ENCODE data around the gene CCDC152.

The CCDC152 gene

GRCh38 chr5:42830924-42831323, 74.3 kb downstream of the CCDC152 start:
- TF ChIP-seq, protein P1, sequence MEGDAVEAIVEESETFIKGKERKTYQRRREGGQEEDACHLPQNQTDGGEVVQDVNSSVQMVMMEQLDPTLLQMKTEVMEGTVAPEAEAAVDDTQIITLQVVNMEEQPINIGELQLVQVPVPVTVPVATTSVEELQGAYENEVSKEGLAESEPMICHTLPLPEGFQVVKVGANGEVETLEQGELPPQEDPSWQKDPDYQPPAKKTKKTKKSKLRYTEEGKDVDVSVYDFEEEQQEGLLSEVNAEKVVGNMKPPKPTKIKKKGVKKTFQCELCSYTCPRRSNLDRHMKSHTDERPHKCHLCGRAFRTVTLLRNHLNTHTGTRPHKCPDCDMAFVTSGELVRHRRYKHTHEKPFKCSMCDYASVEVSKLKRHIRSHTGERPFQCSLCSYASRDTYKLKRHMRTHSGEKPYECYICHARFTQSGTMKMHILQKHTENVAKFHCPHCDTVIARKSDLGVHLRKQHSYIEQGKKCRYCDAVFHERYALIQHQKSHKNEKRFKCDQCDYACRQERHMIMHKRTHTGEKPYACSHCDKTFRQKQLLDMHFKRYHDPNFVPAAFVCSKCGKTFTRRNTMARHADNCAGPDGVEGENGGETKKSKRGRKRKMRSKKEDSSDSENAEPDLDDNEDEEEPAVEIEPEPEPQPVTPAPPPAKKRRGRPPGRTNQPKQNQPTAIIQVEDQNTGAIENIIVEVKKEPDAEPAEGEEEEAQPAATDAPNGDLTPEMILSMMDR (IDR thresholded peaks at IDR 0.05; ENCODE audit: unreplicated experiment in 3 of 3) = no peak
- Mint-ChIP-seq H3K36me3 (ENCODE audit: low read depth) (no peaks in the 10 kb centered on the region), H3K9me3 (peaks cover 12% of the 10 kb centered on the region), H3K27ac (peak overlapping the region in 2 of 3 experiments; percentile 4 to 24), H3K4me3 (no peak overlapping the region), H3K27me3 (ENCODE audit: low read depth) (no peaks in the 10 kb centered on the region), H3K4me1 (peaks cover 27% of the 10 kb centered on the region)

DNA sequence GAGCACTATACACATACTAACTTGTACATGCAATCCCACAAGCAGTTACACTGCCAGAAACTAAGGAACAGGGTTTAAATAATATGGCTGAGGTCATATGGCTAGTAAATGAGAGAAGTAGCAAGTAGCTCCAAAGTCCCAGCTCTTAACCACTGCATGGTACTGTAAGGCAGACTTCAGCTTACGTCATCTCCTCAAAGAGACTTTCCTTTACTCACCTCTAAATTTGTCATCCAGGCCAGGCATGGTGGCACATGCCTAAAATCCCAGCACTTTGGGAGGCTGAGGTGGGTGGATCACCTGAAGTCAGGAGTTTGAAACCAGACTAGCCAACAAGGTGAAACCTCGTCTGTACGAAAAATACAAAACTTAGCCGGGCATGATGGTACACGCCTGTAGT, 75.4 kb downstream of the CCDC152 start:
- Mint-ChIP-seq H3K27ac (no peak overlapping the region), H3K4me1 (peaks cover 23% of the 10 kb centered on the region), H3K27me3 (ENCODE audit: low read depth) (no peaks in the 10 kb centered on the region), H3K36me3 (ENCODE audit: low read depth) (no peaks in the 10 kb centered on the region), H3K9me3 (peaks cover 12% of the 10 kb centered on the region), H3K4me3 (no peak overlapping the region)
- TF ChIP-seq, protein P1 (IDR thresholded peaks at IDR 0.05; ENCODE audit: unreplicated experiment in 3 of 3) = no peak

DNA sequence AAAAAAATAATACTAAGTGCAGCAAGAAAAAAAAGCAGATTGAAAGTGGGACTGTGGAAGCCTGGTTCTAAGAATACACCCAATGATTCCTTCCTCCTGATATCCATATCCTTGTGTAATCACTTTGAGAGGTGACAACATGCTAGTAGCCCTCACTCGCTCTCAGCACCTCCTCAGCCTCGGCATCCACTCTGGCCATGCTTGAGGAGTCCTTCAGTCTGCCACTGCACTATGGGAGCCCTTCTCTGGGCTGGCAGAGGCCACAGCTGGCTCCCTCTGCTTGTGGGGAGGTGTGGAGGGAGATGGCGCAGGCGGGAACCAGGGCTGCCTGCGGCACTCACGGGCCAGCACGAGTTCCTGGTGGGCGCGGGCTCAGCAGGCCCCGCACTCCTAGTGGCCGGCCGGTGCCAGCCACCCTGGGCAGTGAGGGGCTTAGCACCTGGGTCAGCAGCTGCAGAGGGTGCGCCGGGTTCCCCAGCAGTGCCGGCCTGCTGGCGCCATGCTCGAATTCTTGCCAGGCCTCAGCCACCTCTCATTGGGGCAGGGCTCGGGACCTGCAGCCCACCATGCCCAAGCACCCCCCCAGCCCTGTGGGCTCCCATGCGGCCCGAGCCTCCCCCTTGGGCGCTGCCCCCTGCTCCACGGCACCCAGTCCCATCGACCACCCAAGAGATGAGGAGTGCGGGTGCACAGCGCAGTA, 79.6 kb downstream of the CCDC152 start:
- TF ChIP-seq, protein P1 (IDR thresholded peaks at IDR 0.05; ENCODE audit: unreplicated experiment in 3 of 3) = no peak
- H3K9me3 Mint-ChIP-seq = peaks cover 16% of the 10 kb centered on the region
- peaks cover 9% of the 10 kb centered on the region for H3K4me1 Mint-ChIP-seq
- no peaks in the 10 kb centered on the region for H3K36me3 Mint-ChIP-seq (ENCODE audit: low read depth)
- no peak overlapping the region for H3K4me3 Mint-ChIP-seq
- peaks cover 2% of the 10 kb centered on the region for H3K27me3 Mint-ChIP-seq (ENCODE audit: low read depth)
- no peak overlapping the region for H3K27ac Mint-ChIP-seq

- Mint-ChIP-seq H3K4me3 (no peak overlapping the region), H3K36me3 (ENCODE audit: low read depth) (no peaks in the 10 kb centered on the region), H3K4me1 (peaks cover 10% of the 10 kb centered on the region), H3K9me3 (peaks cover 16% of the 10 kb centered on the region), H3K27me3 (ENCODE audit: low read depth) (peaks cover 3% of the 10 kb centered on the region), H3K27ac (peak overlapping the region in 1 of 3 experiments; percentile 12)
- TF ChIP-seq, protein P1 (IDR thresholded peaks at IDR 0.05; ENCODE audit: unreplicated experiment in 3 of 3) = no peak
Measured at GRCh38 chr5:42837601-42838000, 81.0 kb downstream of the CCDC152 start.

GRCh38 chr5:42839196-42839595, 82.6 kb downstream of the CCDC152 start:
- peaks cover 23% of the 10 kb centered on the region for H3K4me1 Mint-ChIP-seq
- H3K9me3 Mint-ChIP-seq = peaks cover 19% of the 10 kb centered on the region
- TF ChIP-seq, protein P1 (IDR thresholded peaks at IDR 0.05; ENCODE audit: unreplicated experiment in 3 of 3) = no peak
- H3K27ac Mint-ChIP-seq = peak overlapping the region in 2 of 3 experiments; percentile 66 to 97
- H3K4me3 Mint-ChIP-seq = no peak overlapping the region
- peaks cover 3% of the 10 kb centered on the region for H3K27me3 Mint-ChIP-seq (ENCODE audit: low read depth)
- H3K36me3 Mint-ChIP-seq (ENCODE audit: low read depth) = no peaks in the 10 kb centered on the region

DNA sequence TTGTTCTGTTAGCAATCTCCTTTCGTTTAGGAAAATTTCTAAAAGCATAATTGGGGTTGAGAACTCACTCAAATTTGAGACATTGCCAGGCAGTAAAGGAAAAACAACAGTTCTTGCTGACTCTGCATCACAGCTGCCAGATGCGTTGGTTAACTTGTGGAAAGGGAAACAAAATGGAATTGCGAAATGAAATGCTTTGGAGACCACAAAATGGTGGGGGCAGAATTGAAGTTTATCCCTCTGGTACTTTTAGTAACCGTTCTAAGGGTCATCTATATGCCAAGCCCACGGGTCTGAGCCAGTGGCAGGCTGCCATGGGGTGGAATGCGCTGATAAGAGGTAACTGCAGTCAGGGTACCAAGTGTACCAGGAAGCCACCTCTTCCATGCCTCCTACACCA, 83.7 kb downstream of the CCDC152 start:
- Mint-ChIP-seq H3K36me3 (ENCODE audit: low read depth) (no peaks in the 10 kb centered on the region), H3K4me1 (peaks cover 23% of the 10 kb centered on the region), H3K27ac (peak overlapping the region; percentile 73 to 97 (median 94)), H3K4me3 (peak overlapping the region in 2 of 3 experiments; percentile 15 to 31), H3K27me3 (ENCODE audit: low read depth) (peaks cover 3% of the 10 kb centered on the region), H3K9me3 (peaks cover 12% of the 10 kb centered on the region)
- TF ChIP-seq, protein P1 (IDR thresholded peaks at IDR 0.05; ENCODE audit: unreplicated experiment in 3 of 3) = no peak
